Thymus (tissue), 11 donors: ENCODE data around the gene SLC4A7. TPM values are rescaled to one million over a fixed set of nuclear protein-coding genes. Genes with fewer than 3 reads are reported as not detected.

Experiments
- DNase-seq, 9 donors: peaks; one replicate each; pipeline ENCODE4 v3.0.0-alpha.2; 2013; ENCODE audit warnings: low spot score in 9 of 9, low read depth in 6 of 9, missing footprints in 1 of 9
- H3K27ac ChIP-seq, 2 donors: one replicate each; pipeline ENCODE4 v1.5.1; 2013; ENCODE audit warnings: control low read depth in 1 of 2, low read depth in 1 of 2, low read length in 1 of 2, mild to moderate bottlenecking in 1 of 2, moderate library complexity in 1 of 2
- H3K27me3 ChIP-seq, 2 donors: one replicate each; pipeline ENCODE4 v1.5.1; 2013; ENCODE audit warnings: low read length in 1 of 2; ENCODE audit not compliant: control insufficient read depth in 2 of 2, insufficient read depth in 1 of 2
- H3K36me3 ChIP-seq, 2 donors: one replicate each; pipeline ENCODE4 v1.5.1; 2013; ENCODE audit warnings: low read length in 1 of 2, mild to moderate bottlenecking in 1 of 2, moderate library complexity in 1 of 2; ENCODE audit not compliant: control insufficient read depth in 2 of 2, insufficient read depth in 2 of 2
- H3K4me1 ChIP-seq, 2 donors: one replicate each; pipeline ENCODE4 v1.5.1; 2013; ENCODE audit warnings: low read length in 2 of 2; ENCODE audit not compliant: control insufficient read depth in 2 of 2, insufficient read depth in 2 of 2
- H3K4me3 ChIP-seq, 2 donors: one replicate each; pipeline ENCODE4 v1.5.1; 2013; ENCODE audit warnings: low read length in 2 of 2, control low read depth in 1 of 2, mild to moderate bottlenecking in 1 of 2
- H3K9me3 ChIP-seq, 2 donors: one replicate each; pipeline ENCODE4 v1.5.1; 2013; ENCODE audit warnings: low read length in 1 of 2, mild to moderate bottlenecking in 1 of 2; ENCODE audit not compliant: control insufficient read depth in 2 of 2, insufficient read depth in 1 of 2
- WGBS: extraction: QIAGEN DNeasy Blood & Tissue Kit; methylation state at CpG from one replicate; pipeline ENCODE4 v1.1.7; 2013; 5-methylcytosine and 5-hydroxymethylcytosine counted together
- polyA plus RNA-seq: library from polyadenylated mRNA; stranded (reverse); fragments of 200-250 nt; gene quantifications from one replicate; pipeline ENCODE4 v1.2.3, GENCODE V29; 2013
- total RNA-seq: library from RNA; stranded (reverse); fragments of 120-200 nt; gene quantifications from one replicate; pipeline ENCODE4 v1.2.4, GENCODE V29; 2013
- donor health status: healthy.

Gene SLC4A7
- total and polyA plus RNA-seq, 2 donors = 6.5 to 24.8 TPM

GRCh38 chr3:27326629-27327545, 157.3 kb downstream of the SLC4A7 start:
- DNase-seq = no peak
- Histone ChIP-seq H3K36me3 (no peaks in the 10 kb centered on the region), H3K4me1 (peaks cover 0 to 4% of the 10 kb centered on the region in 2 donors), H3K9me3 (no peaks in the 10 kb centered on the region), H3K4me3 (no peak overlapping the region), H3K27me3 (no peaks in the 10 kb centered on the region), H3K27ac (no peak overlapping the region)
- WGBS = 97% methylated on average over 8 of the region's 8 CpGs

GRCh38 chr3:27326202-27326601, 158.0 kb downstream of the SLC4A7 start:
- no peak overlapping the region for H3K27ac ChIP-seq
- DNase-seq = no peak
- H3K27me3 ChIP-seq = no peaks in the 10 kb centered on the region
- H3K9me3 ChIP-seq = no peaks in the 10 kb centered on the region
- peaks cover 0 to 4% of the 10 kb centered on the region in 2 donors for H3K4me1 ChIP-seq
- H3K36me3 ChIP-seq = no peaks in the 10 kb centered on the region
- WGBS = 99% methylated on average over 1 of the region's 1 CpG
- no peak overlapping the region for H3K4me3 ChIP-seq

GRCh38 chr3:27325419-27325818, 158.8 kb downstream of the SLC4A7 start:
- 93% methylated on average over 1 of the region's 1 CpG for WGBS
- H3K27ac ChIP-seq = no peak overlapping the region

DNA sequence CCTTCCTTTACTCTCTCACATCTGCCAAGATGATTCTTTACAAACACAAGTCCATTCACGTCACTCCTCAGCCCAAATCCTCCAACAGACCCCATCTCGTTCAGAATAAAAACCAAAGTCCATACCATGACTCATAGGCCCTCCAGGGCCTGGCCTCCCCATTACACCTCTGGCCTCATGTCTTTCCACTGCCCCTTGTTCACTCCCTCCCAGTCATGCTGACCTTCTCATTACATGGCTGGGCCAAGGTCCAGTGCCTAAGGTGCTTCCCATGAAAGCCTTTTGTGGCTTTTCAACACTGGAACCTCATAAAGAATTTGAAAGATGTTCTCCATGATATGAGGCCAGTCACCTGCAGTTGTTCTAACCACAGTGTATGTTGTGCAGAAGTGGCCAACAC, 159.5 kb downstream of the SLC4A7 start:
- WGBS = 96% methylated on average over 2 of the region's 2 CpGs
- peaks cover 0 to 4% of the 10 kb centered on the region in 2 donors for H3K4me1 ChIP-seq
- no peak for DNase-seq
- no peaks in the 10 kb centered on the region for H3K9me3 ChIP-seq
- no peaks in the 10 kb centered on the region for H3K27me3 ChIP-seq
- no peak overlapping the region for H3K4me3 ChIP-seq
- no peak overlapping the region for H3K27ac ChIP-seq
- no peaks in the 10 kb centered on the region for H3K36me3 ChIP-seq

More at GRCh38 chr3:27325419-27325818, 158.8 kb downstream of the SLC4A7 start:
- H3K9me3 ChIP-seq = no peaks in the 10 kb centered on the region
- no peak overlapping the region for H3K4me3 ChIP-seq
- peaks cover 0 to 4% of the 10 kb centered on the region in 2 donors for H3K4me1 ChIP-seq
- H3K27me3 ChIP-seq = no peaks in the 10 kb centered on the region
- DNase-seq = no peak
- no peaks in the 10 kb centered on the region for H3K36me3 ChIP-seq

DNA sequence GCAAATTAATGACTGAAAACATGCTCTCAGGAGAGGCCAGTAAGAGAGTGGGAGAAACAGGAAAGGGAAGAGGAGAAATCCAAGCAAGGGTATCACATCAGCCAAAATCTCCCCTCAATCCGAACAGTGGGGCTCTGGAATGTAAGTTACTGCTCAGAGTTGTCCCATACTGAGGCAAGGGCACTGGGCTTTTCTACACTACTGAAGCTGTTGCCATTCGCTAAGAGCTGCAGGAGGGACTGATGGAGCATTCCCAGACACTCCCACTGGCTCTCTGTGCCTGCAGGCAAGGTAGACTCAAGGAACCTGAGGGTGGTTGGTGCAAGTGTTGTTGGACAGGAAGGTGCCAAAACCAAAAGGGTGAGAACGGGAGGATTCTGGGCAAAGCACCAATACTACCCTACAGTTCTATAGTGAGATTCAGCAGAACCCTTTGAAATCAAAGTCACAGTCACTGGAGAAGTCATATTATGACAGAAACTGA, 161.1 kb downstream of the SLC4A7 start:
- H3K4me3 ChIP-seq = no peak overlapping the region
- DNase-seq = no peak
- H3K27me3 ChIP-seq = no peaks in the 10 kb centered on the region
- H3K4me1 ChIP-seq = peaks cover 0 to 4% of the 10 kb centered on the region in 2 donors
- no peak overlapping the region for H3K27ac ChIP-seq
- no peaks in the 10 kb centered on the region for H3K36me3 ChIP-seq
- no peaks in the 10 kb centered on the region for H3K9me3 ChIP-seq
- 95% methylated on average over 3 of the region's 3 CpGs for WGBS

Other genes starting within 250 kb of the SLC4A7 start
- 0.76 TPM for gene NEK10, start 115.0 kb downstream of the SLC4A7 start, total RNA-seq
- 0.87 TPM for gene NEK10, start 115.0 kb downstream of the SLC4A7 start, polyA plus RNA-seq
- gene EOMES, start 237.9 kb upstream of the SLC4A7 start, total RNA-seq = 1.4 TPM
- 0.78 TPM for gene EOMES, start 237.9 kb upstream of the SLC4A7 start, polyA plus RNA-seq